ENCODE data around the gene NCEH1.
"Not testable (repeated sequence)": the region's sequence is repeated elsewhere in the genome, so short reads cannot be mapped to it uniquely, and the experiment has no call there.

The NCEH1 gene

GRCh38 chr3:172708921-172709773 is 1.7 kb downstream of the NCEH1 start:
- POLR2A ChIA-PET = interaction anchor here (2.3 kb wide), 1 partner anchor 40 kb away, joined by 14 read pairs; the partner anchor contains the start of gene ECT2
- no peak for TF ChIP-seq CTCF (IDR thresholded peaks at IDR 0.05; ENCODE audit: insufficient read depth, low read length, missing control alignments)

GRCh38 chr3:172707967-172708366 is 2.9 kb downstream of the NCEH1 start:
- no peak for TF ChIP-seq CTCF (IDR thresholded peaks at IDR 0.05; ENCODE audit: insufficient read depth, low read length, missing control alignments)
- POLR2A ChIA-PET = no interaction called here
- no peak overlapping the region for H3K4me3 ChIP-seq (ENCODE audit: low read depth, low read length)
- no peak for DNase-seq (ENCODE audit: low read depth, low spot score)
- CTCF ChIA-PET = interaction anchor here (2.7 kb wide), 1 partner anchor 35 kb away, joined by 11 read pairs; no protein-coding TSS in a partner anchor

More at GRCh38 chr3:172708921-172709773, 1.7 kb downstream of the NCEH1 start:
- no peak for DNase-seq (ENCODE audit: low read depth, low spot score)
- CTCF ChIA-PET = interaction anchor here (1.0 to 2.7 kb wide), 5 partner anchors 9 to 41 kb away, joined by 3 to 11 read pairs (median 10); partner anchors contain the start of gene ECT2
- H3K4me3 ChIP-seq (ENCODE audit: low read depth, low read length) = peak overlapping the region; percentile 19

GRCh38 chr3:172707030-172707429 is 3.8 kb downstream of the NCEH1 start:
- ChIA-PET CTCF (interaction anchor here (2.7 kb wide), 1 partner anchor 34 kb away, joined by 11 read pairs; no protein-coding TSS in a partner anchor), POLR2A (no interaction called here)
- TF ChIP-seq CTCF (IDR thresholded peaks at IDR 0.05; ENCODE audit: insufficient read depth, low read length, missing control alignments) = no peak
- DNase-seq (ENCODE audit: low read depth, low spot score) = no peak
- H3K4me3 ChIP-seq (ENCODE audit: low read depth, low read length) = no peak overlapping the region

GRCh38 chr3:172705170-172705569 is 5.7 kb downstream of the NCEH1 start:
- ChIA-PET POLR2A (no interaction called here), CTCF (interaction anchor here (1.2 kb wide), 1 partner anchor 13 kb away, joined by 4 read pairs; no protein-coding TSS in a partner anchor)
- TF ChIP-seq CTCF (IDR thresholded peaks at IDR 0.05; ENCODE audit: insufficient read depth, low read length, missing control alignments) = no peak
- no peak for DNase-seq (ENCODE audit: low read depth, low spot score)
- no peak overlapping the region for H3K4me3 ChIP-seq (ENCODE audit: low read depth, low read length)

GRCh38 chr3:172704001-172704400 is 6.9 kb downstream of the NCEH1 start:
- ChIA-PET POLR2A (no interaction called here), CTCF (interaction anchor here (0.9 to 1.2 kb wide), 3 partner anchors 11 to 30 kb away, joined by 4 to 5 read pairs (median 5); no protein-coding TSS in a partner anchor)
- no peak for TF ChIP-seq CTCF (IDR thresholded peaks at IDR 0.05; ENCODE audit: insufficient read depth, low read length, missing control alignments)
- H3K4me3 ChIP-seq (ENCODE audit: low read depth, low read length) = no peak overlapping the region
- DNase-seq (ENCODE audit: low read depth, low spot score) = no peak

- CTCF ChIA-PET = interaction anchor here (0.8 to 1.5 kb wide), 2 partner anchors 9 to 30 kb away, joined by 3 read pairs; no protein-coding TSS in a partner anchor
- H3K4me3 ChIP-seq (ENCODE audit: low read depth, low read length); DNase-seq (ENCODE audit: low read depth, low spot score); POLR2A ChIA-PET: not testable (repeated sequence)
Measured at GRCh38 chr3:172702731-172703130, 8.1 kb downstream of the NCEH1 start.
